GM21825 (cell line): Measurements from ENCODE around the gene LMBR1.
"Not testable (repeated sequence)": the region's sequence is repeated elsewhere in the genome, so short reads cannot be mapped to it uniquely, and the experiment has no call there.

Source experiments
- ATAC-seq: cut with Tn5 transposase; IDR thresholded peaks from one replicate; pipeline ENCODE4 v1.9.1; 2021; ENCODE audit warnings: mild to moderate bottlenecking, moderate library complexity; ENCODE audit not compliant: unreplicated experiment

LMBR1 gene, protein sequence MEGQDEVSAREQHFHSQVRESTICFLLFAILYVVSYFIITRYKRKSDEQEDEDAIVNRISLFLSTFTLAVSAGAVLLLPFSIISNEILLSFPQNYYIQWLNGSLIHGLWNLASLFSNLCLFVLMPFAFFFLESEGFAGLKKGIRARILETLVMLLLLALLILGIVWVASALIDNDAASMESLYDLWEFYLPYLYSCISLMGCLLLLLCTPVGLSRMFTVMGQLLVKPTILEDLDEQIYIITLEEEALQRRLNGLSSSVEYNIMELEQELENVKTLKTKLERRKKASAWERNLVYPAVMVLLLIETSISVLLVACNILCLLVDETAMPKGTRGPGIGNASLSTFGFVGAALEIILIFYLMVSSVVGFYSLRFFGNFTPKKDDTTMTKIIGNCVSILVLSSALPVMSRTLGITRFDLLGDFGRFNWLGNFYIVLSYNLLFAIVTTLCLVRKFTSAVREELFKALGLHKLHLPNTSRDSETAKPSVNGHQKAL

GRCh38 chr7:156892821-156893706, at the start of gene LMBR1:
Gene LMBR1 (minus strand): TSS chr7:156893183. CDS start chr7:156892993, 190 bp downstream.
- ATAC-seq: peak; percentile 76

- no peak for ATAC-seq
These were observed 49.7 kb upstream of the LMBR1 start for GRCh38 chr7:156942708-156943090.

DNA sequence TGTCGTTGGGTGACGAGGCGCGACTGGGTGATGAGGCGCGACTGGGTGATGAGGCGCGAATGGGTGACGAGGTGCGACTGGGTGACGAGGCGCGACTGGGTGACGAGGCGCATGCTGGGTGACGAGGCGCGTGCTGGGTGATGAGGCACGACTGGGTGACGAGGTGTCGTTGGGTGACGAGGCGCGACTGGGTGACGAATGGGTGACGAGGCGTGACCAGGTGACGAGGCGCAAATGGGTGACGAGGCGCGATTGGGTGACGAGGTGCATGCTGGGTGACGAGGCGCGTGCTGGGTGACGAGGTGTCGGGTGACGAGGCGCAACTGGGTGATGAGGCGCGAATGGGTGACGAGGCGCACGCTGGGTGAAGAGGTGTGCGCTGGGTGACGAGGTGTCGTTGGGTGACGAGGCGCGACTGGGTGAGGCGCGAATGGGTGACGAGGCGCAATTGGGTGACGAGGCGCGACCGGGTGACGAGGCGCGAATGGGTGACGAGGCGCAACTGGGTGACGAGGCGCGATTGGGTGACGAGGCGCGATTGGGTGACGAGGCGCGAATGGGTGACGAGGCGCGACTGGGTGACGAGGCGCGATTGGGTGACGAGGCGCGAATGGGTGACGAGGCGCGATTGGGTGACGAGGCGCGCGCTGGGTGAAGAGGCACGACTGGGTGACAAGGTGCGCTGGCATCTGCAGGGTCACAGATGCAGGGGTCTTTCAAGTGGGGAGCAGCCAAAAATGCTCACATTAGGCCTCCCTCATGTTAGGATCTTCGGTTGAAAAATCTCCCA, 48.6 kb upstream of the LMBR1 start:
- no peak for ATAC-seq

DNA sequence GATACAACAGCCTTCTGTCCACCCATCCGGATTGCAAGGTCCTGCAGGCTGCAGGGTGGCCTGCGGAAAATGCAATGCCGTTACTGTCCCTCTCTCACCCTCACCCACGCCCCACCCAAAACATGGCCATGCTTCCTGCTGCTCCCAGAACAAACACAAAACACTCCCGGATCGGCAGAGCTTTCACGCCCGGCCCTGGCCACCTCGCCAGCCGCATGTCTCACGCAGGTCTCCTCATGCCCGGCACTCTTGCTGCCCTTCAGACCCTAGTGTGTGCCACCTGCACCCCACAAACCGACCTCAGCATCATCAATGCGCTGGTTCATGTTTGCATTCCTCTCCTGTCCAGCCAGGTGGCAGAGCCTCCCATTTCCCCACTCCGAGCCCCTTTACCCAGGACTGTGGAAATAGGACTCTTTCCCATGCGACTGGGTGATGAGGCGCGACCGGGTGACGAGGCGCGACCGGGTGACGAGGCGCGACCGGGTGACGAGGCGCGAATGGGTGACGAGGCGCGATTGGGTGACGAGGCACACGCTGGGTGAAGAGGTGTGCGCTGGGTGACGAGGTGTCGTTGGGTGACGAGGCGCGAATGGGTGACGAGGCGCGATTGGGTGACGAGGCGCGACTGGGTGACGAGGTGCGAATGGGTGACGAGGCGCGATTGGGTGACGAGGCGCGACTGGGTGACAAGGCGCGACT, 47.6 kb upstream of the LMBR1 start:
- ATAC-seq: no peak

GRCh38 chr7:156936766-156937165, 43.8 kb upstream of the LMBR1 start:
- ATAC-seq: not testable (repeated sequence)

DNA sequence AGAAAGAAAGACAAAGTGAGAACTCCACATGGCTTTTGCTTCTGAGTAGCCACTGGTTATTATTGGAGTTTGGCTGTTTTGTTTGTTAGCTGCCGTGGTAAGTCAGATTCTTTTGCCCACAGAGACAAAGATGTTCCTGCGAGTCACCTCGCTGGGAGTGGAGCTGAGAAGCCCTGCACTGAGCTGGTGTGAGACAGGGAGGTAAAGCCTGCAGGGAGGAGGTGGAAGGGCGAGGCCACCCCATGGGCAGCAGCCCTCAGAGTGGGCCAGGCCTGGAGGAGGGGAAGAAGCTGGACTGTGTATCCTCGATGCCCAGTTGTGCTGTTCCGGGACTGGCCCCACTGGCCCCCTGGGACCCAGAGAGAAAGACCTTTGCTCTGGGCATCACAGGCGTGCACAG, 42.3 kb upstream of the LMBR1 start:
- no peak for ATAC-seq

GRCh38 chr7:156932006-156932405, 39.0 kb upstream of the LMBR1 start:
- no peak for ATAC-seq

DNA sequence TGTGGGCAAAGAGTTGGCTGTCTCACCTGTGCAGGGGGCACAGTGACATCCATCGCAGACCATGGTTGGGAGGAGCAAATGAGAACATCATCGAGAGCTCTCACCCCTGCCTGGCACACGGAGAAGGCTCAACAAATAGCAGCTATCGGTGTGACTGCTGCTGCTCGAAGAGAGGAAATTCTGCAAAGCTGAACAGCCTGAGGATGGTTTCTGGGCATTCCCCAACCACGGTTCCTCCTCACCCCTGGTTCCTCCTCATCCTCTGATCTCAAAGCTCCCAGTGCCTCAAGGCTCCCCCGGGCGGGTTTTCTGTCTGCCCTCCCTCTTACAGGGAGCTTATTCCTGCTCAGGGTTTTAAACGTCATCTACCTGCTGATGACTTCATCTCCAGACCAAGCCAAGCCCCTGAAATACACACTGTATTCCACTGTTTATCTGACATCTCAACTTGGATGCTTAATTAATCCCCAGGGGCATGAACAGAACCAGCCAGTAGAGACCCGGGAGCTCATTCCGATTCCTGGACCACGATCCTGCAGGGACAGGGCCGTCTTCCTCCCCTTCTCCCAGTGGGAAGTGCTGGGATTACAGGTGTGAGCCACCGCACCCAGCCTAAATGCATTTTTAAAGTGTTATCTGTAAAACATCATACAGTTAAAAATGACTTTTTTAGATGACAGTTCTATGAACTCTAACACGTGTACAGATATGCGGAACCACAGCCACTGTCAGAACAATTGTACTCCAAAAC, 37.0 kb upstream of the LMBR1 start:
- ATAC-seq: no peak

GRCh38 chr7:156928406-156928747, 35.4 kb upstream of the LMBR1 start:
- ATAC-seq: no peak

DNA sequence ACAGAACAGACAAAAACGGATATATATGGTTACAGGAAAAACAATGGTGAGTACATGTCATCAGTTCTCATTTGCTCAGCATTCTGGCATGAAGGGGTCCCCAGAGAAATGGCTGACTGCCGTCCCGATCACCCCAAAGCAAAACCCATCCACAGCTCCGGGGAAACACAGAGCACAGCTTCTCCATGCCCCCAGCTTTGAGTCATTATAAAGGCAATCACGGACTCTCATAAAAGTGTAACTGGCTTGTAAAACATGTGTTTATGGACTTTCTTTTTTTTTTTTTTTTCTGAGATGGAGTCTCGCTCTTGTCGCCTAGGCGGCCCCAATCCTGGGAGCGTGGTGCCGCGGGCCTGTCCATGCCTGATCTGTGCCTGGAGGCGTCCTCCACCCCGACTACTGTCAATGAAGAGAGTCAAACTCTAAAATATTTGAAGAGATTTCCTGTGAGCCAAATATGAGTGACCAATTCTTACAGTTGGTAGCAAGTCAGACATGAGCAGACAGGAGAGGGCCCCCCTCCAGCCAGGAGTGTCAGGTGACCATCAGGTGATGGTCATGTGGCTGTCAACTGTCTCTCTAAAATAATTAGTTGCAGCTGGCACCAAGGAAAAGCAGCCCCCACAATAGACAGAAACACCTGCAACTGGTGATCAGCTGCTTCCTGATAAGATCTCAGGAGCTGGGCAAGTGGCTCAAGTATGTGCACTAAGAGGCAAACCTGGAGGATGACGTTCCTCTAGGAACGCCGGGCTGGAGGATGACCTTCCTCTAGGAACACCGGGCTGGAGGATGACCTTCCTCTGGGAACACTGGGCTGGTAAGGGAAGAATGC, 34.8 kb upstream of the LMBR1 start:
- ATAC-seq: no peak

- not testable (repeated sequence) for ATAC-seq
These were observed 32.8 kb upstream of the LMBR1 start for GRCh38 chr7:156925821-156926220.

DNA sequence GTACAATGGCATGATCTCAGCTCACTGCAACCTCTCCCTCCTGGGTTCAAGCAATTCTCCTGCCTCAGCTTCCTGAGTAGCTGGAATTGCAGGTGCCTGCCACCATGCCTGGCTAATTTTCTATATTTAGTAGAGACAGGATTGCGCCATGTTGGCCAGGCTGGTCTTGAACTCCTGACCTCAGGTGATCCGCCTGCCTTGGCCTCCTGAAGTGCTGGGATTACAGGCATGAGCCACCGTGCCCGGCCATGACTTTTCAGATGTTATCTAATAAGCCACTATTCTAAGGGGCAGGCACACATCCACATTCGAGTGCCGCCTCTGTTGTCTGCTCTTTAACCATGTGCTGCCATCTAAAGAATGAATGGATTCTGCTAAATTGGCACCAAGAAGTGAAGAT, 29.3 kb upstream of the LMBR1 start:
- not testable (repeated sequence) for ATAC-seq

- not testable (repeated sequence) for ATAC-seq
These were observed 27.7 kb upstream of the LMBR1 start for GRCh38 chr7:156920487-156921373.

DNA sequence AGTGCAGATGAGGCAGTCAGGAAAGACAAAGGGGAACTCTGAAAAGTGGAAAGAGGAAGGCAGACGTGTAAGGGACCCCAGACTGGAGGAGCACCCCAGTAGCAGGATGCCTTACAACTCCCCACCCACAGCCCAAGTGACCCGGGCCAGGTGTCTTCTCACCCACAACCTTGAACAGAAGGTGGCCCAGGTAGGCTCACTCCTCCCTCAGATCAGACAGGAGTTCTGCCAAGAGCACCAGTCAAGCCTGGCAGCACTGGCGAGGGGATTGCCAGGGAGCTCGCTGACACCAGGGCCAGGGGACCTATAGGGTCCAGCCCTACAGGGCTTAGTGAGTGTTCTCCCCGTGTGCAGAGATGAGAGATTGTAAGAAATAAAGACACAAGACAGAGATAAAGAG, 27.1 kb upstream of the LMBR1 start:
- no peak for ATAC-seq

- no peak for ATAC-seq
These were observed 26.2 kb upstream of the LMBR1 start for GRCh38 chr7:156919132-156919713.

GRCh38 chr7:156918635-156919034, 25.7 kb upstream of the LMBR1 start:
- no peak for ATAC-seq

GRCh38 chr7:156909574-156910252, 16.7 kb upstream of the LMBR1 start:
- ATAC-seq: not testable (repeated sequence)
